Coronary artery (tissue), 2 donors: Measurements from ENCODE around the gene SHC1.

Source experiments
- DNase-seq: peaks from one replicate; pipeline ENCODE4 v3.0.0-alpha.2; 2017; ENCODE audit warnings: low spot score
- H3K27ac ChIP-seq, 2 donors: fragments of 200-600 bp; sonication (generic); one replicate each; pipeline ENCODE4 v1.5.1; 2016 to 2019
- H3K4me3 ChIP-seq: fragments of 200-600 bp; sonication (generic); 2 replicates; pipeline ENCODE4 v1.5.1; 2016; ENCODE audit warnings: mild to moderate bottlenecking, moderate library complexity
- CTCF ChIP-seq: fragments of 200-600 bp; sonication (generic); IDR thresholded peaks from one replicate; pipeline ENCODE4 v1.5.1; 2019; ENCODE audit warnings: antibody characterized with exemption

Gene SHC1

DNA sequence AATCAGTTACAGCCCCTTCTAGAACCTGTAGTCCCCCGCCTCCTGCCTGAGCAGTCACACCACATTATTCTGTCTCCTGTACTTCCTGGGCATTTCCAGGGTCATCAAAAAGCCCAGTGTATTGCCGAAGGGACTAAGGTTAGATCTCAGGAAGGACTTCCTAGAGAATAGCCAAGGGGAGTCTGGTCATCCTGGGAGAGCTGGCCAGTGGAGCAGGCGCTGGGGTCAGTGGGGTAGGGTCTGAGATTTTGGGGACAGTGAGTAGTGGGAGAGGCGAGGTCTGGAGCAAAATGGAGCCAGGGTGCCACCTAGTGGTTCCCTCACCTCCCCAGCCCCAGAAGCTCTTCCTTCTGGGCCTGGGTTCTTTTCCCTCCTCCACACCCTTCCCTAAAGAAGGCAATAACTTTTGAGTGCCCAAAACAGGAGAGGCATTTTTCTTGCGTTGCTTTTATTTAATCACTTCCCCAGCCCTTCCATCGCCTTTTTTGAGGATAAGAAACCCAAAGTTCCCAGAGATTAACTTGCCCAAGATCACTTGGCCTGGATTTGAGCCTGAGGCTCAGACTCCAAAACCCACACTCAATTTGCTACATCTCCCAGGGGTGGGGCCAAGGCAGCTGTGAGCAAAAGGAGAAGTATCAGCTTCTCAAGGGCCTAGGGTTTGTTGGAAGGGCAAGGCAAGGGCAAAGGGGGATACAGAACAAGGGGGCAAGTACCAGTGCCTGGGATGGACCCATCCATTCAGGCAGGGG, 26.7 kb downstream of the SHC1 start:
- no peak overlapping the region for H3K4me3 ChIP-seq
- TF ChIP-seq CTCF, result peak; percentile 47
- H3K27ac ChIP-seq, result peak overlapping the region; percentile 44 to 70

GRCh38 chr1:154941333-154942013, 29.1 kb downstream of the SHC1 start:
- Histone ChIP-seq H3K27ac (peak overlapping the region in 1 of 2 donors; percentile 44), H3K4me3 (no peak overlapping the region)
- DNase-seq, result no peak
- no peak for TF ChIP-seq CTCF

More for the DNA sequence above, 26.7 kb downstream of the SHC1 start:
- DNase-seq, result no peak

DNA sequence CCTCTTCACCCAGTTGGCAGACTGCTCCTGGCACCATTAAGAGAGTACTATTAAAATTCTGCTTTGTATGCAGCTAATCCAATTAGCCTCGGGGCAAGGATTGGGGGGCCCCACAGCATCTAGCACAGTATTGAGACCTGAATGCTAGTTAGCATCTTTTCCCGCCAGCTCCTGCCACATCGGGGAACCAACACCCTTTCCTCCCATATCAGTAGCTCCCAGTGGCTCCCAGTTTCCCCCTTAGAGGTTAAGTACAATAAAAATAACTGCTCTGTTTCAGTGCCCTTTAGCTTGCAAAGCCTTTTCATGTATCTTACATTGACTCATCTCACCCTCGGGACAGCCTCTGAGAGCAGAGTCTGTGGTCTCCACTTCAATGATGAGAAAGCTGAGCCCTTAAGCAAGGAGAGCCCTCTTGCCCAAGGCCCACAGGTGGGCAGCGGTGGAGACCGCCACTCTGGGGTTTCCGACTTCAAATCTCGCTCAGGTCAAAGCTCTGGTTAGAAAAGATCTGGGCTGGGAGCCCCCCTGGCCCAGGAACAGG, 29.8 kb downstream of the SHC1 start:
- DNase-seq, result no peak
- H3K27ac ChIP-seq, result peak overlapping the region in 1 of 2 donors; percentile 13
- no peak overlapping the region for H3K4me3 ChIP-seq
- TF ChIP-seq CTCF, result no peak

GRCh38 chr1:154940213-154940560, 30.4 kb downstream of the SHC1 start:
- Histone ChIP-seq H3K4me3 (no peak overlapping the region), H3K27ac (peak overlapping the region in 1 of 2 donors; percentile 28)

DNA sequence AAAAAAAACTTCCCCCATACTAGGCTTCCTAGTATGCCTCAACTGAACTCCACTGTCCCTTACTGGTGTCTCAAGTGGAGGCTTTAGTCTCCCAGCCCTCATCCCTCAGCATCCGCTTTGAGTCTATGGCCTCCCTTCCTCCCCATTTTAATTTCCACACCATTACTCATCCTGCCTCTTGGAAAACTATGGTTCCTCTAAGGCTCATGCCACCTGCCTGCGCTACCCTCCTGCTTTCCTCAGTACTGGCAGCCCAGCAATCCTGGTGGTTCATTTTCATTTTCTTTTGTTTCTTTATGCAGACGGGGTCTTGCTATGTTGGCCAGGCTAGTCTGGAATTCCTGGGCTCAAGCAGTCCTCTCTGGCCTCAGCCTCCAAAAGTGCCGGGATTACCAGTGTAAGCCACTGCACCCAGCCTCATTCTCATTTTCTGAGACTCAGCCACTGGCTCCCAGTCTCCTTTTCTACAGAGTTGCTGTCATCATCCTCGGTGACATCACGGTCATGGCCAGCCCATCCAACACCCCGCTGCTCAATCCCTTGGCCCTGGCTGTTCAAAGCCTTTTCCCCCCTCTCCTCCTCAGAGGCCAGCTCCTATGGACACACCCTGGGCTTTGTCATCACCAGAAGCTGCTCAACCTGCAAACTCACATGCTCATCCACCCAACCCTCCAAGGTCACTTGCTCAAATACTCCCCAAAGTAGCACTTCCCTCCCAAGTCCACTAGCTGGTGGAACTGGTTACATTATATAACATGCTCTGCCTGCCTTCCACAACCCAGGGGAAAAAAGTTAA, 31.7 kb downstream of the SHC1 start:
- Histone ChIP-seq H3K27ac (peak overlapping the region; percentile 95 to 99), H3K4me3 (no peak overlapping the region)
- no peak for TF ChIP-seq CTCF
- DNase-seq, result no peak

More at GRCh38 chr1:154940213-154940560, 30.4 kb downstream of the SHC1 start:
- DNase-seq, result no peak
- no peak for TF ChIP-seq CTCF

- TF ChIP-seq CTCF, result no peak
- Histone ChIP-seq H3K4me3 (peak overlapping the region; percentile 78), H3K27ac (peak overlapping the region; percentile 95 to 99)
- no peak for DNase-seq
These were observed 32.6 kb downstream of the SHC1 start for GRCh38 chr1:154937988-154938386.
